ENCODE results near the gene NECTIN3. TPM values are rescaled to one million over a fixed set of nuclear protein-coding genes. Genes with fewer than 3 reads are reported as not detected.

NECTIN3 gene
- total RNA-seq: 104 TPM

- DNase-seq (ENCODE audit: low spot score in 2 of 2): peak; percentile 67 to 96
- Histone ChIP-seq H3K9me3 (no peaks in the 10 kb centered on the region), H3K36me3 (no peaks in the 10 kb centered on the region), H3K27ac (peak within 1 kb of the TSS; percentile 94 to 98), H3K27me3 (no peaks in the 10 kb centered on the region), H3K4me3 (peak within 1 kb of the TSS; percentile 95), H3K4me1 (peaks cover 0 to 6% of the 10 kb centered on the region in 2 donors)
- intact Hi-C loops (cut with DNase I): loop anchor here (2.0 to 10.0 kb wide), 5 partner anchors 659 to 1537 kb away; no protein-coding TSS in a partner anchor
- TF ChIP-seq CTCF (IDR thresholded peaks at IDR 0.05): no peak
Observed at GRCh38 chr3:111071257-111072030, at the start of gene NECTIN3. TSS of gene NECTIN3 (plus strand) at chr3:111071816. CDS start at chr3:111072018, 202 bp downstream.

GRCh38 chr3:111027868-111028267, 43.7 kb upstream of the NECTIN3 start:
- Histone ChIP-seq H3K9me3 (no peaks in the 10 kb centered on the region), H3K4me3 (no peak overlapping the region), H3K27ac (no peak overlapping the region), H3K36me3 (no peaks in the 10 kb centered on the region), H3K27me3 (no peaks in the 10 kb centered on the region), H3K4me1 (no peaks in the 10 kb centered on the region)
- no peak for DNase-seq (ENCODE audit: low spot score in 2 of 2)
- intact Hi-C loops (cut with DNase I): no loop called here
- no peak for TF ChIP-seq CTCF (IDR thresholded peaks at IDR 0.05)

- Histone ChIP-seq H3K4me1 (no peaks in the 10 kb centered on the region), H3K9me3 (peaks cover 0 to 8% of the 10 kb centered on the region in 2 donors), H3K27ac (no peak overlapping the region), H3K36me3 (no peaks in the 10 kb centered on the region), H3K4me3 (no peak overlapping the region), H3K27me3 (no peaks in the 10 kb centered on the region)
- no peak for DNase-seq (ENCODE audit: low spot score in 2 of 2)
- no peak for TF ChIP-seq CTCF (IDR thresholded peaks at IDR 0.05)
- intact Hi-C loops (cut with DNase I): no loop called here
Observed at GRCh38 chr3:111031538-111031937, 40.1 kb upstream of the NECTIN3 start.

GRCh38 chr3:111032677-111033076, 38.9 kb upstream of the NECTIN3 start:
- no peaks in the 10 kb centered on the region for H3K36me3 ChIP-seq
- peaks cover 3 to 18% of the 10 kb centered on the region in 2 donors for H3K9me3 ChIP-seq
- H3K27ac ChIP-seq: no peak overlapping the region
- no peak overlapping the region for H3K4me3 ChIP-seq
- no peaks in the 10 kb centered on the region for H3K27me3 ChIP-seq
- intact Hi-C loops (cut with DNase I): no loop called here
- H3K4me1 ChIP-seq: no peaks in the 10 kb centered on the region
- no peak for TF ChIP-seq CTCF (IDR thresholded peaks at IDR 0.05)
- DNase-seq (ENCODE audit: low spot score in 2 of 2): no peak

- TF ChIP-seq CTCF (IDR thresholded peaks at IDR 0.05): no peak
Observed at GRCh38 chr3:111033470-111034050, 38.1 kb upstream of the NECTIN3 start.

More at GRCh38 chr3:111033470-111034050, 38.1 kb upstream of the NECTIN3 start:
- H3K27me3 ChIP-seq: no peaks in the 10 kb centered on the region
- no peaks in the 10 kb centered on the region for H3K4me1 ChIP-seq
- intact Hi-C loops (cut with DNase I): no loop called here
- H3K4me3 ChIP-seq: no peak overlapping the region
- H3K27ac ChIP-seq: no peak overlapping the region
- DNase-seq (ENCODE audit: low spot score in 2 of 2): no peak
- no peaks in the 10 kb centered on the region for H3K36me3 ChIP-seq
- H3K9me3 ChIP-seq: peaks cover 3 to 21% of the 10 kb centered on the region in 2 donors

All from ascending aorta (tissue), 2 donors.